Stimulated activated naive CD8-positive, alpha-beta T cell treated with anti-CD3 and anti-CD28 coated beads, Interleukin-15, amount 100 ng/mL, for 72 hours (primary cell): Measurements from ENCODE around the gene TMEM141.
"Not testable (repeated sequence)": the region's sequence is repeated elsewhere in the genome, so short reads cannot be mapped to it uniquely, and the experiment has no call there.

ENCODE experiments used
- ATAC-seq: fragments of 150-1000 bp; cut with Tn5 transposase; 2 replicates; pipeline ENCODE4 v1.10.0; 2021; ENCODE audit warnings: mild to moderate bottlenecking, moderate library complexity
- DNase-seq, 2 donors: peaks; one replicate each; pipeline ENCODE4 v3.0.0; 2021 to 2022
- H3K27ac Mint-ChIP-seq, 2 donors: one replicate each; pipeline ENCODE4 v1.8.0; 2022; ENCODE audit warnings: mild to moderate bottlenecking in 2 of 2, mixed read lengths in 2 of 2, moderate library complexity in 2 of 2
- H3K27me3 Mint-ChIP-seq: one replicate; pipeline ENCODE4 v1.8.0; 2022; ENCODE audit warnings: mixed read lengths
- H3K4me1 Mint-ChIP-seq: one replicate; pipeline ENCODE4 v1.8.0; 2022; ENCODE audit warnings: mild to moderate bottlenecking, mixed read lengths
- H3K4me3 Mint-ChIP-seq, 2 donors: one replicate each; pipeline ENCODE4 v1.8.0; 2022; ENCODE audit warnings: mild to moderate bottlenecking in 2 of 2, mixed read lengths in 2 of 2, moderate library complexity in 1 of 2
- H3K9me3 Mint-ChIP-seq, 2 donors: one replicate each; pipeline ENCODE4 v1.8.0; 2022; ENCODE audit warnings: mixed read lengths in 2 of 2

The TMEM141 gene

DNA sequence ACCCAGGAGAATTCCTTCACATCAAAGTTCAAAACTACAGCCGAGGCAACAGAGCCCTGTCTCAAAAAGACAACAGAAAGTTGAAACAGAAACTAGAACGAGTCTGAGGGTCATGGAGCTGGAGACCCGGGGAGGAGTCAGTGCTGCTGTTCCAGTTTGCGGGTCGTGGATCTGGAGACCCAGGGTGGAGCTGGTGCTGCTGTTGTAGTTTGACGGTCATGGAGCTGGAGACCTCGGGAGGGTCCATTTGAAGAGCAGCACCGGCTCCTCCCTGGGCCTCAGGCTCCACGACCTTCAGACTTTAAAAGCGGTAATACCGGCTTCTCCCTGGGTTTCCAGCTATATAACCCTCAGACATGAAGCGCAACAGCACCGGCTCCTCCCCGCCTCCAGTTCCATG lies 13.8 kb upstream of the TMEM141 start:
- H3K27me3 Mint-ChIP-seq: peaks cover 27% of the 10 kb centered on the region
- ATAC-seq (no peak), DNase-seq (no peak)
- H3K9me3 Mint-ChIP-seq: peaks cover 9 to 11% of the 10 kb centered on the region in 2 donors
- no peak overlapping the region for H3K27ac Mint-ChIP-seq
- H3K4me1 Mint-ChIP-seq: peaks cover 8% of the 10 kb centered on the region
- H3K4me3 Mint-ChIP-seq: no peak overlapping the region

GRCh38 chr9:136779808-136780207 lies 11.3 kb upstream of the TMEM141 start:
- Mint-ChIP-seq H3K27me3 (peaks cover 27% of the 10 kb centered on the region), H3K27ac (no peak overlapping the region)
- no peak for DNase-seq

DNA sequence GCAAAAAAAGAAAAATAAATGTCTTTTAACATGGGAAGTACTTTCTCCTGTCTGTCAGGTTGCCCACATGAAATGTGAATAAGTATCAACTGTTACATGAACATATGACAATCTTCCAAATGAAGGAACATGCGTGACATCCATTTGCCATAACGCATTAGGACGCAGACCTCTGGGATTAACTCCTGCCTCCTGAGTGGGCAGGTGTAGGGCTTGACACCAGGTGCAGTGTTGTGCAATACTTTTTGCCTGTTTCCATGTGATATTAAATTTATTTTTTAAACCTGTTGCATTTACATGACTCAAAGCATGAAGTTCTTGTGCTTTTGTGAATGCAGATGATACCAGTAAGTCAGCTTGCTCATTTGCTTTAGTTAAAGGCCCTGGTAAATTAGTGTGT lies 8.7 kb upstream of the TMEM141 start:
- H3K27ac Mint-ChIP-seq: no peak overlapping the region
- H3K27me3 Mint-ChIP-seq: peaks cover 26% of the 10 kb centered on the region
- H3K4me3 Mint-ChIP-seq: no peak overlapping the region
- DNase-seq: no peak
- ATAC-seq: no peak
- no peaks in the 10 kb centered on the region for H3K9me3 Mint-ChIP-seq
- peaks cover 11% of the 10 kb centered on the region for H3K4me1 Mint-ChIP-seq

More at GRCh38 chr9:136779808-136780207, 11.3 kb upstream of the TMEM141 start:
- peaks cover 8% of the 10 kb centered on the region for H3K4me1 Mint-ChIP-seq
- no peak overlapping the region for H3K4me3 Mint-ChIP-seq
- H3K9me3 Mint-ChIP-seq: no peaks in the 10 kb centered on the region
- ATAC-seq: no peak

- Mint-ChIP-seq H3K27ac (no peak overlapping the region), H3K27me3 (peaks cover 7% of the 10 kb centered on the region), H3K4me3 (no peak overlapping the region), H3K9me3 (no peaks in the 10 kb centered on the region), H3K4me1 (peaks cover 28% of the 10 kb centered on the region)
- no peak for DNase-seq
- no peak for ATAC-seq
Measured at GRCh38 chr9:136784249-136784996, 6.7 kb upstream of the TMEM141 start.

DNA sequence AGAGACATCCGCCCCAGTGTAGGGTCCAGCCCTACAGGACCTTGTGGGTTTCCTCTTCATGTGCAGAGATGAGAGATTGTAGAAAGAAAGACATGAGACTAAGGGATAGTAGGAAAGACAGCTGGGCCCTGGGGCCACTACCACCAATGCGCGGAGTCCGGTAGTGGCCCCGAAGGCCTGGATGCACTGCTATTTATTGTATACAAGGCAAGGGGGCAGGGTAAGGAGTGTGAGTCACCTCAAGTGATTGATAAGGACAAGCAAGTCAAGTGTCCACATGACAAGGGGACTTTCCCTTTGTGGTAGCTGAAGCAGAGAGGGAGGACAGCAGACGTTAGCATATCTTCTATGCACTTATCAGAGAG lies 6.2 kb upstream of the TMEM141 start:
- Mint-ChIP-seq H3K9me3 (no peaks in the 10 kb centered on the region), H3K4me3 (no peak overlapping the region), H3K27ac (no peak overlapping the region), H3K27me3 (peaks cover 1% of the 10 kb centered on the region), H3K4me1 (peaks cover 30% of the 10 kb centered on the region)
- DNase-seq: no peak
- no peak for ATAC-seq

- peaks cover 36% of the 10 kb centered on the region for H3K4me1 Mint-ChIP-seq
- not testable (repeated sequence) for H3K9me3 Mint-ChIP-seq, H3K27ac Mint-ChIP-seq, H3K4me3 Mint-ChIP-seq, DNase-seq, H3K27me3 Mint-ChIP-seq, ATAC-seq
Measured at GRCh38 chr9:136785565-136786355, 5.4 kb upstream of the TMEM141 start.

DNA sequence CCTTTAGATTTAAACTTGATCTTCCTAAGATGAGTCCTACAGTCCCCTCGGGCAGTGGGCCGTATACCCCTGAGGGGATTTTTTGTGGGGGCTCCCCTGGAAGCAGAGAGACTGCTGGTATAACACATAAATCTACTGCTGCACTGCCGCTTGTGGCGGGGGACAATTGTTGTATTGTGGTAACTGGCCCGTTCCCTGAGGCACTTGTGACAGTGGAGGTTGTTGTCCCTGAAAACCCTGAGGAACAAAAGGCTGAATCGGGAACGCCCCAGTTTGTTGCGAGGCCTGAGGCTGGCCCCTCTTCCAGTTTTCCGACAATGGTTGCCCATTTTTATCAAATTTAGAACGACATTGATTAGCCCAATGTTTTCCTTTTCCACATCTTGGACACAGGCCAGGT lies 4.7 kb upstream of the TMEM141 start:
- DNase-seq: no peak
- no peaks in the 10 kb centered on the region for H3K27me3 Mint-ChIP-seq
- no peak overlapping the region for H3K4me3 Mint-ChIP-seq
- ATAC-seq: no peak
- H3K9me3 Mint-ChIP-seq: no peaks in the 10 kb centered on the region
- no peak overlapping the region for H3K27ac Mint-ChIP-seq
- peaks cover 36% of the 10 kb centered on the region for H3K4me1 Mint-ChIP-seq

DNA sequence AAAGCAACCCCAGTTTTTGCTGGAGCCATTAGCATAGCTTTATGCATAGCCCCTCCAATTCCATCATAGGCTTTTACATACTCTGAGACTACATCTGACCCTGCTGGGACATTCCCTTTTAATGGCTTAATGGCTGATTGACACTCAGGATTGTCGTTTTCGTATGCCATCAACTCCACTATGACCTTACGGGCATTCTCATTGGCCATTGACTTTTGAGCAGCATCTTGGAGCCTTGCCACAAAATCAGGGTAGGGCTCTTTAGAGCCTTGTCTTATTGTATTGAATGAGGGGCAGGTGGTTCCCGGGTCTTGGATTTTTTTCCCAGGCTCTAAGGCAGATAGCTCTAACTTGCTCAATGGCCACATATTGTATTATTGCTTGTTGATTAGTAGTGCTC lies 4.2 kb upstream of the TMEM141 start:
- not testable (repeated sequence) for H3K4me3 Mint-ChIP-seq, H3K27me3 Mint-ChIP-seq, ATAC-seq, DNase-seq, H3K9me3 Mint-ChIP-seq, H3K27ac Mint-ChIP-seq
- peaks cover 40% of the 10 kb centered on the region for H3K4me1 Mint-ChIP-seq

DNA sequence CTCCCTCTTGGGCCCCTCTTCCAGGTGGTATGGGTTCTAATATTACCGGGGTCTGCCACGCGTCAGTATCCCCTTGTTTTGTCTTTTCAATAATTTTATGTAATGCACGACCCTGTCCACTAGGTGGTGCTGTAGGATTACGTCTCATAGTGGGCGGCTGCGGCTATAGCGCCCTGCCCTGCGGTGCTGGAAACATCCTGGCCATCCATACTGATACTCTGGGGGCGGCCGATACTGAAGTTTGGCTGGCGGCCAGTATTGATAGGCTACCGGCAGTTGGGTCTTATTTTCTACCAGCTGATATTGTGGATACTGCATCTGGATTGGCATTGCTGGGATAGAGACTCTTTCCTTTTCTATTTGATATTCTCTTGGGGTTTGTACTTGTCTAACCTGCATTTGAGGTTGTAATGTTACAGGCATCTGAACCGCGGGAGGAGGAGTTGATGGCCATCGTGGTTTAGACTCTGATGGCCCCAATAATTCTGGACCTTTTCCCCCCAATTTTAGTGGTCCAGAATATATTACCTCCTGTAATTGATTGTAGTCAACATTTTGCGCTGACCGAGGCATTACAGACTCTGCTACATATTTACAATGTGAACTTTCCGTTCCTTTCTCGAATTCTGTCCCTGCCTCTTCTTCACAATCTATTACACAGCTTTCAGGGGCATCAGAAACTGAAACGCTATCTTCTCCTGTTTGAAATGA lies 3.3 kb upstream of the TMEM141 start:
- peak overlapping the region; percentile 52 to 57 for H3K4me3 Mint-ChIP-seq
- no peaks in the 10 kb centered on the region for H3K27me3 Mint-ChIP-seq
- H3K9me3 Mint-ChIP-seq: no peaks in the 10 kb centered on the region
- DNase-seq (peak; percentile 77 to 83), ATAC-seq (peak; percentile 18)
- H3K27ac Mint-ChIP-seq: no peak overlapping the region
- peaks cover 47% of the 10 kb centered on the region for H3K4me1 Mint-ChIP-seq

GRCh38 chr9:136788644-136789522 lies 2.3 kb upstream of the TMEM141 start:
- peak overlapping the region in 1 of 2 donors; percentile 56 for H3K27ac Mint-ChIP-seq
- H3K9me3 Mint-ChIP-seq, H3K27me3 Mint-ChIP-seq, ATAC-seq, DNase-seq: not testable (repeated sequence)
- peak overlapping the region; percentile 20 to 57 for H3K4me3 Mint-ChIP-seq
- peaks cover 46% of the 10 kb centered on the region for H3K4me1 Mint-ChIP-seq

GRCh38 chr9:136789523-136789937 lies 1.6 kb upstream of the TMEM141 start:
- H3K9me3 Mint-ChIP-seq: no peaks in the 10 kb centered on the region
- H3K4me1 Mint-ChIP-seq: peaks cover 42% of the 10 kb centered on the region
- H3K27me3 Mint-ChIP-seq: no peaks in the 10 kb centered on the region
- ATAC-seq (no peak), DNase-seq (no peak)
- no peak overlapping the region for H3K4me3 Mint-ChIP-seq
- no peak overlapping the region for H3K27ac Mint-ChIP-seq

DNA sequence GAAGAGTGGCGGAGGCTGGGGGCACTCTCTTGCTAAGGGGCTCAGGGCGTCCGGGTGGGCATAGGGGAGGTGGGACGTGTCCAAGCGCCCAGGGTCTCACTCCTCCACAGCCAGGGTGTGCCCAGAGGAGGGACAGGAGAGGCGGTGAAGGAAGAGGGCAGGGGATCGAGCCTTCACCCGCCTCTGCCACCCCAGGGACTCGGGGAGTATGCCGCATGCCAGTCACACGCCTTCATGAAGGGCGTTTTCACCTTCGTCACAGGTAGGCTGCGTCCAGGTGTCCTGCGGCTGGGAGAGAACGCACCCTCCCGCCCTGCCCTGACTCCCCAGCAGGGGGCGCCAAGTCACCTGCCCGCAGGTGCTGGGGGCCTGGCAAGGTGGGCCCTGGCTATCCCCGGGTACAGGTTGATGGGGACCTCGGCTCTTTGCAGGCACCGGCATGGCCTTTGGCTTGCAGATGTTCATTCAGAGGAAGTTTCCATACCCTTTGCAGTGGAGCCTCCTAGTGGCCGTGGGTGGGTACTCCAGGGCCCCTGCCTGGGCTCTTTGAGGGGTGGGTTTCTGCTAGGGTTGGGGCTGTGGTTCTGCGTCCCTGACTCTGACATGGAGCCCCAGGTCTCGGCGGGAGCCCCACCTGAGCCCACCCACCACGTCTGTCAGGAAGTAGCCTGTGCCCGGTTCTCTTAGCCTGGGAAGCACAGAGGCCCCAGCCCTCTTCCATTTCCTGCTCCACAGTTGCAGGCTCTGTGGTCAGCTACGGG lies 552 bp downstream of the TMEM141 start:
- Mint-ChIP-seq H3K4me3 (peak overlapping the region; percentile 88 to 92), H3K4me1 (peaks cover 59% of the 10 kb centered on the region), H3K9me3 (no peaks in the 10 kb centered on the region), H3K27ac (peak overlapping the region; percentile 88 to 89), H3K27me3 (no peaks in the 10 kb centered on the region)
- DNase-seq: peak; percentile 69 to 74
- ATAC-seq: peak; percentile 46

DNA sequence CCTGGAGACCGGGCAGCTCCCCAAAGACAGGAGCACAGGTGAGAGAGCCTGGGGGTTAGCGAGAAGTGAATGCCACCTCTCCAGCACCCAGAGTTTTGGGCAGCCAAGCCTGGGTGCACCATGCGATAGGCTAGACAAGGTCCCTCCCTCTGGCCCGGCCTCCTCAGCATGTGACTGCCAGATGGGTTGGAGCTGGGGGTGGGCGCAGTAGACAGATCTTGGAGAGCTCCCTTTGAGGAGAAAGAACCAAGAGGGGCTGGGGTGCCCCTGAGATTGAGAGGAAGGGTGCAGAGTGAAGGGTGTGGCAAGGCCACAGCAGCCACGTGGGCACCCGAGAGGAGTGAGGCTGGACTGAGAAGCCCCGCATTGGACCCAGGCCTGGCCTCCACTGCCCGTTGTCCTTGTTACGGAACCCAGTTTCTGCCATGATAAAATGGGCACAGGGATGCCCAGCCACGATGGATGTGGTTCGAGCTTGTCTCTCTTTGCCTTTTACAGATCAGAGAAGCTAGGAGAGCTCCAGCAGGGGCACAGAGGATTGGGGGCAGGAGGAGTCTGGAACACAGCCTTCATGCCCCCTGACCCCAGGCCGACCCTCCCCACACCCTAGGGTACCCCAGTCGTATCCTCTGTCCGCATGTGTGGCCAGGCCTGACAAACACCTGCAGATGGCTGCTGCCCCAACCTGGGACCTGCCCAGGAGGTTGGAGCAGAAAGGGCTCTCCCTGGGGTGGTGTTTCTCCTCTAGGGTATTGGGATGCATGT lies 1.4 kb downstream of the TMEM141 start:
- DNase-seq (no peak), ATAC-seq (no peak)
- Mint-ChIP-seq H3K27me3 (peaks cover 3% of the 10 kb centered on the region), H3K4me3 (peak overlapping the region; percentile 88 to 92), H3K4me1 (peaks cover 64% of the 10 kb centered on the region), H3K9me3 (no peaks in the 10 kb centered on the region), H3K27ac (peak overlapping the region; percentile 82 to 88)
